AG04450 (cell line): Measurements from ENCODE around the gene GDF10. TPM values are rescaled to one million over a fixed set of nuclear protein-coding genes. Genes with fewer than 3 reads are reported as not detected.

ENCODE experiments used
- CTCF ChIA-PET: fragments of 300-600, 350-600 bp; formaldehyde crosslinking; extraction: SDS; loops from one replicate; lab custom pipeline; 2022; ENCODE audit warnings: antibody characterized with exemption, inconsistent platforms; lab: Charles Lee
- POLR2A ChIA-PET: fragments of 350-600 bp; formaldehyde crosslinking; extraction: SDS; loops from one replicate; lab custom pipeline; 2021; ENCODE audit warnings: antibody characterized with exemption, inconsistent platforms; lab: Yijun Ruan, JAX
- DNase-seq: peaks from one replicate; pipeline ENCODE4 v3.0.0-alpha.2; 2011; ENCODE audit warnings: low read depth, low spot score
- H3K27ac ChIP-seq: one replicate; pipeline ENCODE4 v1.5.1; 2012; ENCODE audit warnings: low read depth, low read length, control low read depth
- H3K27me3 ChIP-seq: one replicate; pipeline ENCODE4 v1.6.0; 2012; ENCODE audit warnings: low read length; ENCODE audit not compliant: control insufficient read depth, insufficient read depth
- H3K4me3 ChIP-seq: 2 replicates; pipeline ENCODE4 v1.5.1; 2011; ENCODE audit warnings: mild to moderate bottlenecking, low read depth, low read length, control low read depth
- H3K9me3 ChIP-seq: 2 replicates; pipeline ENCODE4 v1.5.1; 2012; ENCODE audit warnings: low read length; ENCODE audit not compliant: control insufficient read depth, insufficient read depth
- CTCF ChIP-seq: IDR thresholded peaks from 2 replicates; pipeline ENCODE4 v1.5.1; 2011; ENCODE audit warnings: low read depth, low read length, control low read depth, inconsistent platforms
- polyA plus RNA-seq: library from polyadenylated mRNA; depleted of rRNA; stranded (reverse); fragments of >200 nt; gene quantifications from 2 replicates; pipeline ENCODE4 v1.2.3, GENCODE V29; 2011

Gene GDF10
- polyA plus RNA-seq, 1 experiment: 0.14 TPM

DNA sequence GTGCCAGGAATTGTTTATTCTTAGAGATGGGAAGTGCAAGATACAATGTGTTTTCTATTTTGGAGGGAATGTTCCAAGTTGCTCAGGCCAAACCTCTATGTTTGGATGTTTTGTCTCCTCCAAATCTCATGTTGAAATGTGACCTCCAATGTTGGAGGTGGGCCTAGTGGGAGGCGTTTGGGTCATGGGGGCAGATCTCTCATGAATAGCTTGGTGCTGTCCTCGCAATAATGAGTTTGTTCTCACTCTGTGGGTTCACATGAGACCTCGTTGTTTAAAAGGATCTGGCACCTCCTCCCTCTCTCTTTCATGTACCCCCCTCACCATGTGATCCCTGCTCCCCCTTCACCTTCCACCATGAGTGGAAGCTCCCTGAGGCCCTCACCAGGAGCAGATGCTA is 8.3 kb upstream of the GDF10 start:
- Histone ChIP-seq H3K27ac (no peak overlapping the region), H3K27me3 (peaks cover 46% of the 10 kb centered on the region), H3K4me3 (no peak overlapping the region), H3K9me3 (no peaks in the 10 kb centered on the region)
- ChIA-PET CTCF (interaction anchor here (1.0 kb wide), 1 partner anchor 20 kb away, joined by 3 read pairs; no protein-coding TSS in a partner anchor), POLR2A (no interaction called here)
- no peak for DNase-seq
- TF ChIP-seq CTCF: no peak

DNA sequence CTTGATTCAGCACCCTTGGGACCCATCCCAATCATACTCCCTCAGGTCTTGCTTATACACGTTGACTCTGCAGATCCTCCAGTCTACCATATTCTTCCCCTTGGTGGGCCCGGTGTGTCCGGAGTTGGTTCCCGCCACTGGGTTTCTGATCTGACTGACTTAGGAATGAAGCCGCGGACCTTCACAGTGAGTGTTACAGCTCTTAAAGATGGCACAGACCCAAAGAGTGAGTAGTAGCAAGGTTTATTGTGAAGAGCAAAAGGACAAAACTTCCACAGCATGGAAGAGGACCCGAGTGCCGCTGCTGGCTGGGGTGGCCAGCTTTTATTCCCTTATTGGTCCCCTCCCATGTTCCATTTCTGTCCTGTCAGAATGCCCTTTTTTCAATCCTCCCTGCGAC is 5.9 kb upstream of the GDF10 start:
- H3K27ac ChIP-seq: no peak overlapping the region
- TF ChIP-seq CTCF: no peak
- no peak overlapping the region for H3K4me3 ChIP-seq
- H3K27me3 ChIP-seq: peaks cover 52% of the 10 kb centered on the region
- no peaks in the 10 kb centered on the region for H3K9me3 ChIP-seq
- POLR2A ChIA-PET: no interaction called here
- DNase-seq: no peak
- CTCF ChIA-PET: no interaction called here

DNA sequence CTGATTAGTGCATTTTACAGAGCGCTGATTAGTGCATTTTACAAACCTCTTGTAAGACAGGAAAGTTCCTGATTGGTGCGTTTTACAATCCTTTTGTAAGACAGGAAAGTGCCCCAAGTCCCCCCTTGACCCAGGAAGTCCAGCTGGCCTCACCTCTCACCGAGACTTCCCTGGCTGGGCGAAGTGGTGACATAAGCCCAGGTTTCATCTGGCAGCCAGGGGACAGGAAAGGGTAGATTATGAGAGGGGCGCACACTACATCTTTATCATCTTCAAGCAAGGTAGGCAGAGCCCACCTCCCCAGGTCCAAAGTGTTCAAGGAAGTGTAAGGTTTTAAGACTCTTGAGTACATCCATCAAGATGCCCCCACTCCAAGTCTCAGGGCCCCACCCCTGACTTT is 5.5 kb upstream of the GDF10 start:
- ChIA-PET POLR2A (no interaction called here), CTCF (no interaction called here)

DNA sequence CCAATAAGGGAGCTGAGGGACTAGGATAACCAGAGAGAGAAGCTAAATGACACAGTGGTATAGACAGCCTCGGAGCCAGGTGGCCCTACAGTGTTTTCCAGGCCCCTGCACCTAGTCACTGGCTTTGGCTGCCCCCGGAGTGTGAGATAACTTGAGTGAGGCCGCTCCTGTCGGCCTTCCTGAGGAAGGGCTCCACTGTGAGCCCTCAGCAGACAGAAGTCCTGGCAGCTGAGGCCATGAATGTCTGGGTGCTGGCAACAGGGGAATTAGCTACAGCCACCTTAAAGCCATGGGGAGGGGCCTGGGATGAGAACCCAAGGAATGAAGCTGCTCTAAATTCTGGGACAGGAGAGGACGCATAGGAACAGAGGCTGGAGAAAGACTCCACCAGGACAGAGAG is 4.6 kb upstream of the GDF10 start:
- CTCF ChIA-PET: interaction anchor here (1.0 kb wide), 1 partner anchor 17 kb away, joined by 3 read pairs; no protein-coding TSS in a partner anchor
- no peak for TF ChIP-seq CTCF
- POLR2A ChIA-PET: no interaction called here

More for the DNA sequence above, 5.5 kb upstream of the GDF10 start:
- no peak for TF ChIP-seq CTCF
- Histone ChIP-seq H3K27me3 (peaks cover 54% of the 10 kb centered on the region), H3K4me3 (no peak overlapping the region), H3K9me3 (no peaks in the 10 kb centered on the region), H3K27ac (no peak overlapping the region)
- DNase-seq: no peak

DNA sequence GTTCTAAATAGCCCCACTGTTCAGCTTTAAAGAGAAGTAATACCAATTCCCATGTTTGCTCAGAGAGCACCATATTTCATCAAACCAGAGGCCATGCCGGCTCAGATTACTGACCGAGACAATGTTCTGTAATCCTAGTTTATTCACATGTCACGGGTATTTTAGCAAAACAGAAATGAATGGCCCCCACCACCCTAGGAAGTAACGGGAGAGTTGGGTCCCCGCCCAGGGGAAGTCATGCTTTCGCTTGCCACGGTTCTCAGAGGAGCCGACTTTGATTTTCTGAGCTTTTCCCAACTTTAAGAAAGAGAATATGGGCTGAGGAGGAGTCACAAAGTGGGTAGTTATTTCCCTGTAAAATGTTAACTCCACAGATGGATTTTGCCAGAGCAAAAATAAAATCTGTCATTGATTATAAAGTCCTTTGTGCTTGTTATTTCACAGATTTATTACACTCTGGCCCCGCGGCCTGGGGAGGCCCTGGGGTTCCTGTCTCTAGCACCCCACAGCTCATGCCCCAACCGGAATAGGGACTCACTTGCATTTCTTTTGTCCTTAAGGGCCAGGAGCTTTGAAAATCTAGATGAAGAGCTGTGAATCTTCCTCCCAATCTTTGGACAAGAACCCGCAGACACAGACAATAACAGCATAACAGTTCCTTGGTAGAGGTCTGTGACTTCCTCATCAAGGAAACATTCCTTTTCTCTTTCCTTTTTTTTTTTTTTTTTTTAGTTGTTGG is 3.7 kb upstream of the GDF10 start:
- Histone ChIP-seq H3K4me3 (no peak overlapping the region), H3K27me3 (peaks cover 59% of the 10 kb centered on the region), H3K27ac (no peak overlapping the region), H3K9me3 (no peaks in the 10 kb centered on the region)
- CTCF ChIA-PET: interaction anchor here (1.0 to 1.7 kb wide), 3 partner anchors 13 to 272 kb away, joined by 3 to 5 read pairs (median 4); no protein-coding TSS in a partner anchor
- no peak for TF ChIP-seq CTCF
- POLR2A ChIA-PET: no interaction called here
- DNase-seq: no peak

More for the DNA sequence above, 4.6 kb upstream of the GDF10 start:
- no peak for DNase-seq
- Histone ChIP-seq H3K27me3 (peaks cover 52% of the 10 kb centered on the region), H3K4me3 (no peak overlapping the region), H3K9me3 (no peaks in the 10 kb centered on the region), H3K27ac (no peak overlapping the region)
